AG08395 (cell line): ENCODE measurements around the gene PPP1R36.
"Not testable (repeated sequence)": the region's sequence is repeated elsewhere in the genome, so short reads cannot be mapped to it uniquely, and the experiment has no call there.

Experiments used
- DNase-seq: peaks from one replicate; pipeline ENCODE4 v3.0.0; 2012; ENCODE audit warnings: mixed read lengths, low spot score

The PPP1R36 gene

DNA sequence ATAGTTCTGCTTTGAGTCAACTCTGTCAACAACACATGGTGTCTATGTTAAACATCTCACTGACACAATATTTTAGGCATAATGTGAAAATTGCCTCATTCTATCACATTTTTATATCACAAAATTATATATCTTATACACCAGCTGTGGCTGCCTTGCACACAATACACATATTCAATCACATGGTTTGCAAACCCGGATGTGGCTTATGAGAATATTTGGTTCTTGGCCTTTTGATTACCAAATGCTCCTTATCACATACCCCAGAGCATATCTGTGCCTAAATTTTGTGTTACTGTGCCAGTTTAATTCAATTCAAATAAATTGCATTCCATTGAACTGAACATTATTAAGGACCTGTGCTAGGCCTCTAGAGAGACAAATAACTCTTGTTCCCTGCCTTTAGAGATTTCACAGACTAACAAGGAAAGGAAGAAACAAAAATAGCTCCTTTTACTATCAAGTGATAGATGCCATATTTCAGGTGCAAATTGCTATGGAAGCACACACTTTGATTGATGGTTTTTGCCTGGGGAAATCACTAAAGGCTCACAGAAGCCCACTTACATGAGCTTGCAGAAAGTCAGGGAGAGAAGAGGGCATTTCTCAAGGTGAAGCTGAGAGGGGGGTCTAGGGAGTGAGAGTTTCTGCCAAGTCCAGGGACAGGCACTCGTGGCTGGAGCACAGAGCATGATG is 63.4 kb downstream of the PPP1R36 start:
- no peak for DNase-seq

DNA sequence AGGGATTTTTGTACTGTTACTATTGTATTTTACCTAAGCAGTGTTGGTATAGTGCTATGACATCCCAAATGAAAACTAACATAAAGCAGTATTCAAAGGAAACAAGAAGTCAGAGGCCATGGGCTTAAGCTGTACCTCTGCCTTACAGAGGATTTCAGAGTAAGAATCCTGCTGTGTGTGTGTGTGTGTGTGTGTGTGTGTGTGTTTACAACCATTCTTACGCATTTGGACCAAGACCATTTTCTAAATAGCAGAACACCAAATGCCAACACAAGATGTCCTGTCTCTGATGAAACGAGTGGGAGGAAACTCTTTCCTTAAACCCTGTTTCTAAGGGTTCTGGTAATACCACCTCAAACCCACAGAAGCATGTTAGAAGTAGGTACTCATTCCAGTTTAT is 64.4 kb downstream of the PPP1R36 start:
- no peak for DNase-seq

DNA sequence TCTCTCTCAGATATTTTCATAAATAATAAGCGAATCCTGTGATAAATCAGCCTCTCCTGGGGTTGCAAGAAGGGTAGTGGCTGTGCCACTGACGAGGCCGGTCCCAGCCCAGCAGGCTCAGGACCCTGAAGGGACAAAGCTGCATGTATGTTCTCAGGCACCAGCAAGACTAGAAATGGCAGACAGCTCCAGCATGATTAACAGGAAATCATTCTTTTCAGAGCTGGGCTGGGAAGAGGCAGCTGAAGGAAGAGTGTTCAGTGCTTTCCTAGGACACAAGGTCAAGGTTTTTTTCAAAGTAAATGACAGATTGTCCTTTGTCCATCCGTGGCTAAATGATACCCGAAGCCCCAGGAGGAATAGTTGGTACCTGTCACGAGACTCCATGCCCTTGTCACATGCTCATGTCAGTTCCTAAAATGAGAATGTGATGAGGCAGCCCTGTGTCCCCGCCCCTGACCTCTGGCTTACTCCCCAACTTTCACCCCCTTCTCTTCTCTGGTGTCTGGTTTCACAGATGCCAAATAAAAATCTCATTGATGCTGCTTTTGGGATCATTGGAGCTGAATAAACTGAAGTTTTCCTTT is 65.1 kb downstream of the PPP1R36 start:
- DNase-seq, result no peak

DNA sequence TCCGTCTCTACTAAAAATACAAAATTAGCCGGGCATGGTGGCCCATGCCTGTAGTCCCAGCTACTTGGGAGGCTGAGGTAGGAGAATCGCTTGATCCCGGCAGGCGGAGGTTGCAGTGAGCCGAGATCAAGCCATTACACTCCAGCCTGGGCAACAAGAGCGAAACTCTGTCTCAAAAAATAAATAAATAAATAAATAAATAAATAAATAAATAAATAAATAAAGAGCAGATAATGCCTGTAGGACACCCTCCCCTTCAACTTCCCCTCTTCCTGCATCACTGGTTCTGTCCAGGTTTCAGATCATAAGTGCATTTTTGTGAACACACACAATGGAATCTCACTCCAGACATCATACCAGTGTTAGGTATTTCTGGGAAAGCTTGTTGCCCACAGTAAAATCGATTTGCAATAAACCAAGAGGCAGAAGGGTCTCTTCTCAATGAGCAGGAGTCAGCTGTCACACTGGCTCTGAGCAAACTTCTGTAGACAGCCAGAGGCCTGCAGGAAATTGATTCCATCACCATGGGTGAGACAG is 68.2 kb downstream of the PPP1R36 start:
- DNase-seq, result peak; percentile 26

DNA sequence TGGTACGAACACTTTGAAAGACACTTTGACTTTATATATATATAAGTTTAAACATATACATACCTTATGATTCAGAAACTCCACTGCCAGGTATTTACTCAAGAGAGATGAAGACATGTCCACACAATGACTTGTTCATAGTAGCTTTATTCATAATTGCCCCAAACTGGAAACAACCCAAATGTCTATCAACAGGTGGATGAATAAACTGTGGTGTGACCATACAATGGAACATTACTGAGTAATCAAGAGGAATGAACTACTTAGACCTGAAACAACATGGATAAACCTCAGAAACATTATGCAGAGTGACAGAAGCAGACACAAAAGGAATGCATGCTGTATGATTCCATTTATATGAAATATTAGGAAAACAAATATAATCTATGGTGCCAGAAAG is 71.1 kb downstream of the PPP1R36 start:
- DNase-seq, result no peak

DNA sequence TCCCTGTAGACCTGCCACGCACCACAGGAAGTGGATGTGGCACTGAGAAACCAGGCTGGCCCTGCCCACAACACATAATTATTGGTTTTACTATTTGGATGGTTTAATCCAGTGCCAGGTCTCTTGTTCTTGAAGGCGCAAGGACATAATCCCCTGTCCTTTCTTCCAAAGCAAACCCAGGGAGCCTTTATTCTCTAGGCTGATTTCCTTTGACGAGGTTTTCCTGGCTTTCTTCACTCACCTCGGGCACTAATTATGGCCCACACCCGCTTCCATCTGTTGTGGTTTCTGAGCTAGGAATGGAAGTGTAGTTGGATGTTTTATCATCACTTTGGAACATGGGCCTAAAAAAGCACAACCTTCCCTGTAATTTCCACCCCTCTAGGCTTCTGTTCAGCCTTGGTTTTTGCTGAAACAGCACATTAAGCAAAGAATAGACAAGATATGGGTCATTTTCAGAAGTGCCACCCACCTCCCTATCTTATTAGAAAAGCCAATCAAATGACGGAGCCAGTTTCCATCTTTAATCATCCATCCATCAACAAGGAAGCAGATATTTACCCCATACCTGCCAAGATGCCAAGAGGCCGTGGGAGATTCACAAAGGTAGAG is 73.9 kb downstream of the PPP1R36 start:
- DNase-seq, result no peak

DNA sequence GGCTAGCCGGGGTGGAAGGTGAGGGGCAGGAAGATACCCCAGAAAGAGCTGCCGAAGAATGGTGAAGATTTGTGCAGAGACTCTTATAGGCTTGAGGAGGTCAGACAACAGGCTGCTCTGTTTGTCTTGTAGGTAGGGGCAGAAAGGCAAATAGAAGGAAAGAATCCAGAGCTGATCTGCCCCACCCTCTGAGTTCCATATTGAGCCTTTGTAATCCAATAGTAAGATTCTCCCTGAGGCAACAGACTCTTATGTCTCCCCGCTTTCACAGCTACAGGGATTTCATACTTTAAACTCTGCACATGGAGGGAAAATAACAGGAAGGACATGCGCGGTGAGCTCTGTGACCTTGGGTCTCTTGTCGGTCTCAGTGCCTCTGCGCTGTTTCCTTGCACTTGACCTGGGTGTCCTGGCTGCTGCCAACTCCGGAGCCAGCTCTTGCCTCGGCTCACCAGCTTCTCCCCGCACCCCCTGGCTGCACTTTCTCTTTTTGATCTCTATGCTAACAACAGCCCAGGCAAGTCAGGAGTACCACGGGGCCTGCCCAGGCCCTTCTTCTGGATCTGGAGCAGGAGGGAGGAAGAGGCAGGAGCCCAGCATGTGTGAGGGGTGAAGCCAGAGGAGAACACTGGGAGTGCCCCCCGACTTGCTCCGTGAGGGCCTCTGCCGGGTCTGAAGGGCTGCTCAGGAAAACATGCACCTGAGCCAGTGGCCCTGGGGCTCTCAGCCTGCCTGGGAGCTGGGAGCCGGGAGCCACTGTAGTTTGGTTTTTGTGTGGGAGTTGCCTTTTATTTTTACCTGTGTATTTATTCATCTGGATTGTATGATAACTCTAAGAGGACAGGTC is 75.8 kb downstream of the PPP1R36 start:
- no peak for DNase-seq

DNA sequence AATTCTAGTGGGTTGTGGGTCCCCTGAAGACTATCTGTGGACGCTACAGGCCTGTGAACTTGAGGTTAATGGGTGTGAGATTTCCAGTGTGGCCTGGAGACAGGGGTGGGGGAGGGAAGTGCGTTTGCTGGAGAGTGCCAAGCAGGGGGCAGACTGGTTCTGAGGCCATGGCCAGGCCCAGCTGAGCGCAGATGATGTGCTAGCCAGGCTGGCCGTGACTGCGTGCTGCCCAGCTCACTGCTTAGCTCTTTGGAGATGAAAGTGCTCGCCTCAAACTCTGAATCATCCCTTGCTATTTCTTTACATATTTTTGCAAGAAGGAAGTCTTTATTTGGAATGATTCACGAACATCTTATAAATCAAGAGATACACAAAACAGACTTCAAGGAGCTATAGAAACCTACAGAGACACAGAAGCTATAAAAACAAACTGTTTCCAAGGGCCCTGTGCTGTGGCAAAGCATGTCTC is 79.2 kb downstream of the PPP1R36 start:
- DNase-seq, result peak; percentile 93

DNA sequence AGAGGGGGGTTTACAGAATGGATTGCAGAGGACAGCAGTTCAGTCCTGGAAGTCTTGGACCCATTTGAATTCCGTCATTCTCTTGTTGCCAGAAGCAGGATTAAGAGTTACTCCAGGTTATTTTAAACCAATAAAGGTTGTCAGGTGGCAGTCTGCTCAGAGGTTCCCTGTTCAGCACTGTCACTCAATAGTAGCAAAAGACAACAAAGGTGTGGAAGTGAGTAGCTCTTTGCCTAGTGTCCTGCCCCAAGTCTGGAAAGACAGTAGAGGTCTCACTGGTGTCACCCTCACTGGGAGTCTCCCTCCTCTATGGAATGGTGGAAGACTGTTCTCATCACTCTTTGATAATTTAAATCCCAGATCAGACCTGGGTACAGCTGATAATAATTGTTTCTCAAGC is 81.0 kb downstream of the PPP1R36 start:
- DNase-seq, result no peak

DNA sequence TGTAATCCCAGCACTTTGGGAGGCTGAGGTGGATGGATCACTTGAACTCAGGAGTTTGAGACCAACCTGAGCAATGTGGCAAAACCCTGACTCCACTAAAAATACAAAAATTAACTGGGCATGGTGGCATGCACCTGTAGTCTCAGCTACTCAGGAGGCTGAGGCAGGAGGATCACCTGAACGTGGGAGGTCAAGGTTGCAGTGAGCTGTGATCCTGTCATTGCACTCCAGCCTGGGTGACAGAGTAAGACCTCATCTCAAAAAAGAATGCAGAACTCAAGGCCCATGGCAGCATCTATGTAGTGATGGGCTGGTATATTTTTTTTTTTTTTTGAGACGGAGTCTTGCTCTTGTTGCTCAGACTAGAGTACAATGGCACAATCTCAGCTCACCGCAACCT is 81.5 kb downstream of the PPP1R36 start:
- not testable (repeated sequence) for DNase-seq

DNA sequence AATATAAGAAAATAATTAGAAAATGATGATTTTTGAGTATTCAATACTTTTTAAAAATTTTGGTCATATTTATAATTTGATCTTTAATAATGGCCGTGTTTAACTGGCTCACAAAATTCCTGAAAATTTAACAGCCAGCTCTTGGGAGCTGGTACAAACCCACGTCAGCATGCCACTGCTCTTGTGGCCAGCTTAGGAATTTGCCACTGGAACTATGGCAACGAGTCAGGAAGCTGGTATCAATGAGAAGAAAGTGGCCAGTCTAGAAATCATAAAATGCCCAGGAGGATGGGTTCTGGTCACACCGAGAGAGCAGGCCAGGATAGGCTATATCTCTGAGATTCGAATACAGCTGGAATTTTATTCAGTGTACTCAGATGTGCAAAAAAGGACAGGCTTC is 82.3 kb downstream of the PPP1R36 start:
- DNase-seq, result peak; percentile 49

DNA sequence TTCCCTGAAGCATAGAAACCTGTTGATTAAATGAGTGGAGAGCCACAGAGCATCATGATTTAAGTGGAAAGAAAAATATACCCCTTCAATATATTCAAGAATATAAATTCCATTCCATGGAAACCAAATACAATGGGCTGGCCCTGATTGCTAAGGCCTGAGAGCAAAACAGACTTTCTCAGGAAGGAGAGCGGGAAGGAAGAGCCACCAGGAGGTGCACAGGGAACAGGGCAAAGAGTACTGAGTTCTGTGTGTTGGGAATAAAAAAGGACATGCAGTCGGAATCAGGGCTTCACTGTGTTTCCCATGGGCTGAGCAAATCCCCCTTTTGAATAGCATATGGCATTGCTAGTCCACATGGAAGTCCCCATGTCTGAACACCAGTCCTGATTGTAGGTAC is 84.8 kb downstream of the PPP1R36 start:
- DNase-seq, result no peak

DNA sequence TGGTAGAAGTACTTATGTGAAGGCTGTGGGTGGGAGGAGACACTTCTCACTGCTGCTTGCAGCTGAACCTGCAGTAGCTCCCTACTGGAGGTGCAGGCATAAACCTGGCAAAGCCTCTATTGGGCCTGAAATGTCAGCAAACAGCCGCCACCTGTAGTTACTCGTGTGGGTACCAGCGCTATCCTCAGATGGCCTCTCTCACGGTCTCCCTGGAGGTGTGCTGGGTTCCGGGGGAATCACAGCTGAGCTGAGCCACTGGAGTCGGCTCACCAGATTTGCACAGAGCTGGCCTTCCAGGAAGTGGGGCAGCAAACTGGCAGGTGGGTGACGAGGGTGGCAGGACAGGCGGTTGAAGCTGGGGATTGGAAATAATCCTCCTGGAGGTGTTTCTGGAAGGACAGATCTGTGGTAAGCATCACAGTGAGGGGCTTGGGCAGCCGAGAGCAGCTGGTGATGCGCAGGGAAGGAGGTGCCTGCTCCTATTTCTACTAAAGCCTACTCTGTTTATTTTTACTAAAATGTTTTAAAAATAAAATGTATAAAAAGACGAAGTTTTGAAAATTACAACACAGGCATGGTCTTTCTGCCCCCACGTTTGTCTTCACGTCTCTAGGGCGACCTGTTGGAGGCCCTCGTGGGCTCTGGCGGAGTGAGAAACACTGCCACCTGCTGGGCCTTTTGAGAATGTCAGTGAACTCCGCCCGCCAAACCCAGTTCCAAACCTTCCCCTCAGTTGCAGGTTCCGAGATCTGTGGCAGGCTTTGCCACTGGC is 86.6 kb downstream of the PPP1R36 start:
- DNase-seq, result peak; percentile 75

DNA sequence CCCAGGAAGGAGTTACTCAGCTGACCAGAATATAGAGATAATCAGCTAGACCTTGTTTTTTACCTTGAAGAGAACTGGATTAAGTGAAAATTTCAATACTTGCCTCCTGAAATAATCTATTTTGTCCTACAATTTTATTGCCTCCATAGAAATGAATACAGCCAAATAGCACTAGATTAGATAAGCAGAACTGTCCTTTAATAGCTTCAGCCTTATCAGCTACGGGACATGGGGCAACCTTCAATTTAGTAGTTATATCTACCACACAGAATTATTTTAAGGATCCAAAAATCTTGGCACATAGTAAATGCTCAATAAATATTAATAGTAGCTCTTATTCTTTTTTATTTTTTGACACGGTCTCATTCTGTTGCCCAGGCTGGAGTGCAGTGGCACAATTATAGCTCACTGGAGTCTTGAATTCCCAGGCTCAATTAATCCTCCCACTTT is 87.2 kb downstream of the PPP1R36 start:
- no peak for DNase-seq

DNA sequence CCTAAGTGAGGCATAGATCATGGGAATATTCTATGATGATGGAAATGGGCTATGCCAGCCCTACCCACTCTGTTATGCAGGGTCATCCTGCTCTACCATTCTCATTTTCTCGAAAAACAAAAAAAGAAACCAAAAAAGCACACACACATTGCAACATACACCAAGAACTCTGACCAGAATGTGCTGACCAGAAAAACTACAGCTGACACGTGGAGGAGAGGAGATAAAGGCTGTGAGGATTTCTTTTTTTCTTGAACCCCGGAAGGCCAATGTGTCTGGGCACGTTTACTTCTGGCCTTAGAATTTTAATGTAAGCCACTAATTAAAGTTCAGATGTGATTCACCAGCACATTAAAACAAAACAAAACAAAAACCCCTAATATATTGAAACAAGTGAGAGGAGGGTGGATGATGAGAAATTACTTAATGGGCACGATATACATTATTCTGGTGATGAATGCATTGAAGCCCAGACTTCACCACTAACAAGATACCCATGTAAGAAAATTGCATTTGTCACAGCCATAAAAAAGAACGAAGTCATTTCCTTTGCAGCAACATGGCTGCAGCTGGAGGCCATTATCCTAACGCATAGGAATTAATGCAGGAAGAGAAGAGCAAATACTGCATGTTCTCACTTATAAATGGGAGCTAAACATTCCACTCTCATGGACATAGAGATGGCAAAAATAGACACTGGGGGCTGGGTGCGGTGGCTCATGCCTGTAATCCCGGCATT is 88.1 kb downstream of the PPP1R36 start:
- no peak for DNase-seq

DNA sequence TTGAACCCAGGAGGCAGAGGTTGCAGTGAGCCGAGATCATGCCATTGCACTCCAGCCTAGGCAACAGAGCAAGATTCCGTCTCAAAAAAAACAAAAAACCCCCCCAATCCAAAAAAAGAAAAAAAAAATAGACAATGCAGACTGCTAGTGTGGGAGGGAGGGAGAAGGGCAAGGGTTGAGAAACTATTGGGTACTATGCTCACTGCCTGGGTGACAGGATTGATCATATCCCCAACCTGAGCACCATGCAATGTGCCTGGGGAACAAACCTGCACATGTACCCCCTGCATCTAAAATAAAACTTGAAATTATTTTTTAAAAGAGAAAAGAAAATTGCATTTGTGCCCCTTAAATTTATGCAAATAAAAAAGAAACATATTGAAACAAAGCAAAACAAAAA is 88.9 kb downstream of the PPP1R36 start:
- no peak for DNase-seq
